Suprapubic skin (tissue), 3 donors: Measurements from ENCODE around the gene C10orf88.

Source experiments
- POLR2A ChIP-seq, 2 donors: fragments of 450-650 bp; IDR thresholded peaks; one replicate each; pipeline ENCODE4 v1.6.1; 2017; ENCODE audit warnings: antibody characterized with exemption in 2 of 2, mild to moderate bottlenecking in 2 of 2, moderate library complexity in 2 of 2
- TF ChIP-seq, protein P1 (sequence below), 2 donors: fragments of 200-600 bp in 1 of 2; fragments of 450-650 bp in 1 of 2; sonication (generic) in 1 of 2; IDR thresholded peaks; one replicate each; pipeline ENCODE4 v1.5.1; 2016 to 2019; ENCODE audit warnings: antibody characterized with exemption in 2 of 2, mild to moderate bottlenecking in 1 of 2, moderate library complexity in 1 of 2

DNA sequence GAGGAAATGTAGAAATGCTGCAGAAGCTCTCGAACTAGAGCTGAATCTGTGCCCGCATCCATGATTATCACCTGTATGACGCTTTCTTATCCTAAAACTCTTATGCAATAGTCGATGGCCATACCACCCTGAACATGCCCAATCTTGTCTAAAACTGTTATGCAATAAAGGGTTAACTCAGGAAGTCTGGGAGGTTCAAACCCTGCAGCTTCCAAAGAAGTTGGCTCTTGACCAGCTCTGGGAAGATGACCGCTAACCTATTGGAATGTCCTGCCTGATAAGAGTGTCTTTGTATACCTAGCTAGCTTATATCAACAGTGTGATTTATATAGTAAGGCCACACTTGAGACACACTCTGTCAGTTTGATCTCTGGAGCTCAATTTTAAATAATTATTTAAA is 3.4 kb upstream of the C10orf88 start:
- TF ChIP-seq, protein P1, sequence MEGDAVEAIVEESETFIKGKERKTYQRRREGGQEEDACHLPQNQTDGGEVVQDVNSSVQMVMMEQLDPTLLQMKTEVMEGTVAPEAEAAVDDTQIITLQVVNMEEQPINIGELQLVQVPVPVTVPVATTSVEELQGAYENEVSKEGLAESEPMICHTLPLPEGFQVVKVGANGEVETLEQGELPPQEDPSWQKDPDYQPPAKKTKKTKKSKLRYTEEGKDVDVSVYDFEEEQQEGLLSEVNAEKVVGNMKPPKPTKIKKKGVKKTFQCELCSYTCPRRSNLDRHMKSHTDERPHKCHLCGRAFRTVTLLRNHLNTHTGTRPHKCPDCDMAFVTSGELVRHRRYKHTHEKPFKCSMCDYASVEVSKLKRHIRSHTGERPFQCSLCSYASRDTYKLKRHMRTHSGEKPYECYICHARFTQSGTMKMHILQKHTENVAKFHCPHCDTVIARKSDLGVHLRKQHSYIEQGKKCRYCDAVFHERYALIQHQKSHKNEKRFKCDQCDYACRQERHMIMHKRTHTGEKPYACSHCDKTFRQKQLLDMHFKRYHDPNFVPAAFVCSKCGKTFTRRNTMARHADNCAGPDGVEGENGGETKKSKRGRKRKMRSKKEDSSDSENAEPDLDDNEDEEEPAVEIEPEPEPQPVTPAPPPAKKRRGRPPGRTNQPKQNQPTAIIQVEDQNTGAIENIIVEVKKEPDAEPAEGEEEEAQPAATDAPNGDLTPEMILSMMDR (IDR thresholded peaks at IDR 0.05), result no peak
- no peak for TF ChIP-seq POLR2A (IDR thresholded peaks at IDR 0.05)
